WTC11 (cell line): ENCODE results near the gene GCSH. TPM values are rescaled to one million over a fixed set of nuclear protein-coding genes. Genes with fewer than 3 reads are reported as not detected.

Source experiments
- ATAC-seq: fragments of 200-7000 bp; cut with Tn5 transposase; 2 replicates; pipeline ENCODE4 v1.10.0; 2021; ENCODE audit warnings: mild to moderate bottlenecking, moderate library complexity
- CTCF ChIA-PET: fragments of 300-600 bp; sonication (Branson Sonifier 250); formaldehyde crosslinking; loops from one replicate; lab custom pipeline; 2021; ENCODE audit warnings: antibody characterized with exemption; lab: Charles Lee
- POLR2A ChIA-PET: fragments of 350-600 bp; sonication (Branson Sonifier 250); formaldehyde crosslinking; loops from one replicate; lab custom pipeline; 2021; ENCODE audit warnings: antibody characterized with exemption; lab: Charles Lee
- DNase-seq: peaks from one replicate; pipeline ENCODE4 v3.0.0; 2021; ENCODE audit warnings: low spot score
- H3K27ac Mint-ChIP-seq: 2 replicates; pipeline ENCODE4 v1.8.0; 2021; ENCODE audit warnings: mixed read lengths
- H3K27me3 Mint-ChIP-seq: 2 replicates; pipeline ENCODE4 v1.8.0; 2021; ENCODE audit warnings: low read depth, mild to moderate bottlenecking, moderate library complexity, mixed read lengths
- H3K36me3 Mint-ChIP-seq: 2 replicates; pipeline ENCODE4 v1.8.0; 2021; ENCODE audit warnings: mixed read lengths
- H3K4me1 Mint-ChIP-seq: 2 replicates; pipeline ENCODE4 v1.8.0; 2022; ENCODE audit warnings: mixed read lengths
- H3K4me3 Mint-ChIP-seq: 2 replicates; pipeline ENCODE4 v1.8.0; 2021; ENCODE audit warnings: mild to moderate bottlenecking, moderate library complexity, mixed read lengths
- H3K9me3 Mint-ChIP-seq: 2 replicates; pipeline ENCODE4 v1.8.0; 2021; ENCODE audit warnings: mixed read lengths
- ATF1 ChIP-seq: sonication (generic); formaldehyde crosslinking; IDR thresholded peaks from 2 replicates; pipeline ENCODE4 v1.8.1; 2023; ENCODE audit warnings: mild to moderate bottlenecking, moderate library complexity, missing genetic modification reagents
- CREM ChIP-seq: sonication (generic); formaldehyde crosslinking; IDR thresholded peaks from 2 replicates; pipeline ENCODE4 v1.8.1; 2022; ENCODE audit warnings: mild to moderate bottlenecking, missing genetic modification reagents, moderate library complexity
- ELF4 ChIP-seq: sonication (generic); formaldehyde crosslinking; IDR thresholded peaks from 2 replicates; pipeline ENCODE4 v1.8.1; 2022; ENCODE audit warnings: low read depth, mild to moderate bottlenecking, moderate library complexity, missing genetic modification reagents
- GTF2I ChIP-seq: fragments of 250-450 bp; sonication (Bioruptor Pico); conservative IDR thresholded peaks from 2 replicates; pipeline ENCODE4 v1.4.0; 2021; ENCODE audit warnings: mild to moderate bottlenecking
- HMGA2 ChIP-seq: fragments of 250-450 bp; sonication (Bioruptor Pico); IDR thresholded peaks from 2 replicates; pipeline ENCODE4 v1.4.0; 2021; ENCODE audit warnings: mild to moderate bottlenecking, moderate library complexity
- NFE2L1 ChIP-seq: sonication (generic); formaldehyde crosslinking; IDR thresholded peaks from 2 replicates; pipeline ENCODE4 v1.8.1; 2023; ENCODE audit warnings: missing genetic modification reagents
- PRRX2 ChIP-seq: fragments of 250-450 bp; sonication (Bioruptor Pico); IDR thresholded peaks from 2 replicates; pipeline ENCODE4 v1.8.0; 2021; ENCODE audit warnings: mild to moderate bottlenecking
- RELA ChIP-seq: sonication (generic); formaldehyde crosslinking; IDR thresholded peaks from 2 replicates; pipeline ENCODE4 v1.8.1; 2022; ENCODE audit warnings: missing genetic modification reagents, mild to moderate bottlenecking, borderline replicate concordance
- SP1 ChIP-seq: sonication (generic); formaldehyde crosslinking; conservative IDR thresholded peaks from 2 replicates; pipeline ENCODE4 v1.8.1; 2022; ENCODE audit warnings: missing genetic modification reagents
- TEAD1 ChIP-seq: sonication (generic); formaldehyde crosslinking; IDR thresholded peaks from 2 replicates; pipeline ENCODE4 v1.8.0; 2022; ENCODE audit warnings: mild to moderate bottlenecking, missing genetic modification reagents
- TEAD4 ChIP-seq: sonication (generic); formaldehyde crosslinking; IDR thresholded peaks from 2 replicates; pipeline ENCODE4 v1.8.0; 2022; ENCODE audit warnings: mild to moderate bottlenecking, missing genetic modification reagents
- ZNF138 ChIP-seq: sonication (generic); formaldehyde crosslinking; conservative IDR thresholded peaks from 2 replicates; pipeline ENCODE4 v1.8.1; 2022; ENCODE audit warnings: mild to moderate bottlenecking, moderate library complexity, missing genetic modification reagents
- ZNF219 ChIP-seq: sonication (generic); formaldehyde crosslinking; IDR thresholded peaks from 2 replicates; pipeline ENCODE4 v1.8.0; 2023; ENCODE audit warnings: missing genetic modification reagents, mild to moderate bottlenecking, borderline replicate concordance
- ZNF232 ChIP-seq: sonication (generic); formaldehyde crosslinking; IDR thresholded peaks from 2 replicates; pipeline ENCODE4 v1.8.0; 2022; ENCODE audit warnings: mild to moderate bottlenecking, missing genetic modification reagents
- ZNF317 ChIP-seq: sonication (generic); formaldehyde crosslinking; IDR thresholded peaks from 2 replicates; pipeline ENCODE4 v1.8.1; 2023; ENCODE audit warnings: low read depth, mild to moderate bottlenecking, moderate library complexity, missing genetic modification reagents, borderline replicate concordance
- ZNF671 ChIP-seq: fragments of 250-450 bp; sonication (Bioruptor Pico); IDR thresholded peaks from 2 replicates; pipeline ENCODE4 v1.8.0; 2021; ENCODE audit warnings: mild to moderate bottlenecking
- total RNA-seq: library from RNA; stranded (reverse); gene quantifications from 3 replicates; pipeline ENCODE4 v1.2.3, GENCODE V29; 2021
- TF ChIP-seq, protein P1 (sequence below): sonication (generic); formaldehyde crosslinking; IDR thresholded peaks from 2 replicates; pipeline ENCODE4 v1.8.1; 2022; ENCODE audit warnings: missing genetic modification reagents, borderline replicate concordance
- TF ChIP-seq, protein P2 (sequence below): sonication (generic); formaldehyde crosslinking; IDR thresholded peaks from 2 replicates; pipeline ENCODE4 v1.8.1; 2023; ENCODE audit warnings: mild to moderate bottlenecking, missing genetic modification reagents, borderline replicate concordance
- TF ChIP-seq, protein P3 (sequence below): sonication (generic); formaldehyde crosslinking; IDR thresholded peaks from 2 replicates; pipeline ENCODE4 v1.8.0; 2022; ENCODE audit warnings: mild to moderate bottlenecking, missing genetic modification reagents
- TF ChIP-seq, protein P4 (sequence below): fragments of 250-450 bp; sonication (Bioruptor Pico); IDR thresholded peaks from 2 replicates; pipeline ENCODE4 v1.9.0; 2021; ENCODE audit warnings: moderate library complexity, mild to moderate bottlenecking, inconsistent platforms, borderline replicate concordance
- TF ChIP-seq, protein P5 (sequence below): sonication (generic); formaldehyde crosslinking; IDR thresholded peaks from 2 replicates; pipeline ENCODE4 v1.8.1; 2022; ENCODE audit warnings: low read depth, missing genetic modification reagents, borderline replicate concordance
- TF ChIP-seq, protein P6 (sequence below): sonication (generic); formaldehyde crosslinking; conservative IDR thresholded peaks from 2 replicates; pipeline ENCODE4 v1.8.1; 2022; ENCODE audit warnings: mild to moderate bottlenecking, missing genetic modification reagents
- TF ChIP-seq, protein P7 (sequence below): sonication (generic); formaldehyde crosslinking; IDR thresholded peaks from 2 replicates; pipeline ENCODE4 v1.8.1; 2022; ENCODE audit warnings: low read depth, mild to moderate bottlenecking, moderate library complexity, missing genetic modification reagents, borderline replicate concordance

The GCSH gene
- total RNA-seq, 1 experiment from 2014 or later, result 95.9 TPM

DNA sequence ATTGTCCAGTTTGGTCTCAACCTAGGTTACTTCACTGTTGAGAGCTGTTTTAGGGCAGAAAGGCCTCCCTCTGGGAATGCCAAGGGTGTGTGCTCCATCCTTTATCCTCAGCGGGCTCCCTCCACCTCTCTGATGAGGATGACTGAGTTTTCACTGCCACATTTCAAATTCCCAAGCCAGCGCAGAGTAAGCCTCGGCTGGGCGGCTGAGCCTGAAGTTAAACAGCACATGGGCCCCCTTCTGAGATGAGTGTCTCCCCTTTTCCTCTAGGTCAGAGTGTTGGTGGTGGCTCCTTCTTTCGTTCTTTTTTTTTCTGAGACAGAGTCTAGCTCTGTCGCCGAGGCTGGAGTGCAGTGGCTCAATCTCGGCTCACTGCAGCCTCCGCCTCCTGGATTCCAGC lies 5.5 kb upstream of the GCSH start (continued):
- no peak for TF ChIP-seq ATF1
- TF ChIP-seq, protein P1, sequence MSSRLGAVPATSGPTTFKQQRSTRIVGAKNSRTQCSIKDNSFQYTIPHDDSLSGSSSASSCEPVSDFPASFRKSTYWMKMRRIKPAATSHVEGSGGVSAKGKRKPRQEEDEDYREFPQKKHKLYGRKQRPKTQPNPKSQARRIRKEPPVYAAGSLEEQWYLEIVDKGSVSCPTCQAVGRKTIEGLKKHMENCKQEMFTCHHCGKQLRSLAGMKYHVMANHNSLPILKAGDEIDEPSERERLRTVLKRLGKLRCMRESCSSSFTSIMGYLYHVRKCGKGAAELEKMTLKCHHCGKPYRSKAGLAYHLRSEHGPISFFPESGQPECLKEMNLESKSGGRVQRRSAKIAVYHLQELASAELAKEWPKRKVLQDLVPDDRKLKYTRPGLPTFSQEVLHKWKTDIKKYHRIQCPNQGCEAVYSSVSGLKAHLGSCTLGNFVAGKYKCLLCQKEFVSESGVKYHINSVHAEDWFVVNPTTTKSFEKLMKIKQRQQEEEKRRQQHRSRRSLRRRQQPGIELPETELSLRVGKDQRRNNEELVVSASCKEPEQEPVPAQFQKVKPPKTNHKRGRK (CRISPR knock-in tag), result no peak

DNA sequence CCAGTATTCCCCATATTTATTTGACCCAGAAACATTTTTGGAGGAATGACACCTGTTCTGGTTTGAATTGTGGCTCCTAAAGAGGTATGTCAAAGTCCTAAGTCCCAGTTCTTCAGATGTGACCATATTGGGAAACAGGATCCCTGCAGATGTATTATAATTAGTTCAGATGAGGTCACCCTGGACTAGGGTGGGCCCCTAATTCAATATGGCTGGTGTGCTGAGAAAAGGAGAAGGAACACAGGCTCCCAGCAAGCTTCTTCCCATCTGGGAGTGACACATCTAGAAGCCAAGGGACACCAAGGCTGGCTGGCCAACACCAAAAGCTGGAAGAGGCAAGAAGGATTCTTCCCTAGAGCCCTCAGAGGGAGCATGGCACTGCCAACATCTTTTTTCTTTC lies 3.8 kb upstream of the GCSH start:
- POLR2A ChIA-PET, result no interaction called here
- TF ChIP-seq SP1 (CRISPR knock-in tag) (no peak), ZNF232 (CRISPR knock-in tag) (no peak), ELF4 (CRISPR knock-in tag) (no peak), ZNF671 (no peak), TEAD4 (CRISPR knock-in tag) (no peak), GTF2I (no peak)
- TF ChIP-seq, protein P1 (CRISPR knock-in tag), result no peak
- TF ChIP-seq, protein P2, sequence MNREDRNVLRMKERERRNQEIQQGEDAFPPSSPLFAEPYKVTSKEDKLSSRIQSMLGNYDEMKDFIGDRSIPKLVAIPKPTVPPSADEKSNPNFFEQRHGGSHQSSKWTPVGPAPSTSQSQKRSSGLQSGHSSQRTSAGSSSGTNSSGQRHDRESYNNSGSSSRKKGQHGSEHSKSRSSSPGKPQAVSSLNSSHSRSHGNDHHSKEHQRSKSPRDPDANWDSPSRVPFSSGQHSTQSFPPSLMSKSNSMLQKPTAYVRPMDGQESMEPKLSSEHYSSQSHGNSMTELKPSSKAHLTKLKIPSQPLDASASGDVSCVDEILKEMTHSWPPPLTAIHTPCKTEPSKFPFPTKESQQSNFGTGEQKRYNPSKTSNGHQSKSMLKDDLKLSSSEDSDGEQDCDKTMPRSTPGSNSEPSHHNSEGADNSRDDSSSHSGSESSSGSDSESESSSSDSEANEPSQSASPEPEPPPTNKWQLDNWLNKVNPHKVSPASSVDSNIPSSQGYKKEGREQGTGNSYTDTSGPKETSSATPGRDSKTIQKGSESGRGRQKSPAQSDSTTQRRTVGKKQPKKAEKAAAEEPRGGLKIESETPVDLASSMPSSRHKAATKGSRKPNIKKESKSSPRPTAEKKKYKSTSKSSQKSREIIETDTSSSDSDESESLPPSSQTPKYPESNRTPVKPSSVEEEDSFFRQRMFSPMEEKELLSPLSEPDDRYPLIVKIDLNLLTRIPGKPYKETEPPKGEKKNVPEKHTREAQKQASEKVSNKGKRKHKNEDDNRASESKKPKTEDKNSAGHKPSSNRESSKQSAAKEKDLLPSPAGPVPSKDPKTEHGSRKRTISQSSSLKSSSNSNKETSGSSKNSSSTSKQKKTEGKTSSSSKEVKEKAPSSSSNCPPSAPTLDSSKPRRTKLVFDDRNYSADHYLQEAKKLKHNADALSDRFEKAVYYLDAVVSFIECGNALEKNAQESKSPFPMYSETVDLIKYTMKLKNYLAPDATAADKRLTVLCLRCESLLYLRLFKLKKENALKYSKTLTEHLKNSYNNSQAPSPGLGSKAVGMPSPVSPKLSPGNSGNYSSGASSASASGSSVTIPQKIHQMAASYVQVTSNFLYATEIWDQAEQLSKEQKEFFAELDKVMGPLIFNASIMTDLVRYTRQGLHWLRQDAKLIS (CRISPR knock-in tag), result no peak
- TF ChIP-seq, protein P3, sequence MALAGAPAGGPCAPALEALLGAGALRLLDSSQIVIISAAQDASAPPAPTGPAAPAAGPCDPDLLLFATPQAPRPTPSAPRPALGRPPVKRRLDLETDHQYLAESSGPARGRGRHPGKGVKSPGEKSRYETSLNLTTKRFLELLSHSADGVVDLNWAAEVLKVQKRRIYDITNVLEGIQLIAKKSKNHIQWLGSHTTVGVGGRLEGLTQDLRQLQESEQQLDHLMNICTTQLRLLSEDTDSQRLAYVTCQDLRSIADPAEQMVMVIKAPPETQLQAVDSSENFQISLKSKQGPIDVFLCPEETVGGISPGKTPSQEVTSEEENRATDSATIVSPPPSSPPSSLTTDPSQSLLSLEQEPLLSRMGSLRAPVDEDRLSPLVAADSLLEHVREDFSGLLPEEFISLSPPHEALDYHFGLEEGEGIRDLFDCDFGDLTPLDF (CRISPR knock-in tag), result no peak
- TF ChIP-seq, protein P4, sequence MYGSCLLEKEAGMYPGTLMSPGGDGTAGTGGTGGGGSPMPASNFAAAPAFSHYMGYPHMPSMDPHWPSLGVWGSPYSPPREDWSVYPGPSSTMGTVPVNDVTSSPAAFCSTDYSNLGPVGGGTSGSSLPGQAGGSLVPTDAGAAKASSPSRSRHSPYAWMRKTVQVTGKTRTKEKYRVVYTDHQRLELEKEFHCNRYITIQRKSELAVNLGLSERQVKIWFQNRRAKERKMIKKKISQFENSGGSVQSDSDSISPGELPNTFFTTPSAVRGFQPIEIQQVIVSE (CRISPR knock-in tag), result no peak
- TF ChIP-seq, protein P5, sequence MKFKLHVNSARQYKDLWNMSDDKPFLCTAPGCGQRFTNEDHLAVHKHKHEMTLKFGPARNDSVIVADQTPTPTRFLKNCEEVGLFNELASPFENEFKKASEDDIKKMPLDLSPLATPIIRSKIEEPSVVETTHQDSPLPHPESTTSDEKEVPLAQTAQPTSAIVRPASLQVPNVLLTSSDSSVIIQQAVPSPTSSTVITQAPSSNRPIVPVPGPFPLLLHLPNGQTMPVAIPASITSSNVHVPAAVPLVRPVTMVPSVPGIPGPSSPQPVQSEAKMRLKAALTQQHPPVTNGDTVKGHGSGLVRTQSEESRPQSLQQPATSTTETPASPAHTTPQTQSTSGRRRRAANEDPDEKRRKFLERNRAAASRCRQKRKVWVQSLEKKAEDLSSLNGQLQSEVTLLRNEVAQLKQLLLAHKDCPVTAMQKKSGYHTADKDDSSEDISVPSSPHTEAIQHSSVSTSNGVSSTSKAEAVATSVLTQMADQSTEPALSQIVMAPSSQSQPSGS (CRISPR knock-in tag), result no peak
- DNase-seq (no peak), ATAC-seq (no peak)
- H3K27me3 Mint-ChIP-seq, result no peaks in the 10 kb centered on the region; the same call in 1 of the 2 replicates
- peaks cover 6% of the 10 kb centered on the region for H3K9me3 Mint-ChIP-seq
- no peaks in the 10 kb centered on the region for H3K36me3 Mint-ChIP-seq
- CTCF ChIA-PET, result no interaction called here
- H3K4me1 Mint-ChIP-seq, result peaks cover 7% of the 10 kb centered on the region
- no peak overlapping the region for H3K4me3 Mint-ChIP-seq
- no peak overlapping the region for H3K27ac Mint-ChIP-seq

DNA sequence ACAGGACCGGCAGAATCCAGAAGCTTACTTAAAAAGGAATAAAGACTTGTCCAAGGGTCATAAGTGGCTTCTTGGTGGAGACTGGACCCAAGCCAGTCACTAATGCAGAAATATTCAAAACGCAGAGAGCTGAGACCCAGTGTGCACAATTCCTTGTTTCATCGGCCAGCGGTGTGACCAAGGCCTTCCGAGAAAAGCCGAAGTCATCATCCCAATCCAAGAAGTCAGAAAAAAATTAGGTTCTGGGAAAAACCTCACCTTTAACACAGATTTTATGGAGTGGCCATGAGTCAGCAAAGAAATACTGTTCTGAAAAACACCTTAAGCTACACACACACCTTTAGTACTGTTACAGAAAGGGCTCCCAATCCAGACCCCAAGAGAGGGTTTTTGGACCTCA lies 1.0 kb upstream of the GCSH start:
- Mint-ChIP-seq H3K9me3 (peaks cover 6% of the 10 kb centered on the region), H3K4me1 (peaks cover 13% of the 10 kb centered on the region), H3K27me3 (no peaks in the 10 kb centered on the region; the same call in 1 of the 2 replicates), H3K27ac (no peak overlapping the region), H3K36me3 (no peaks in the 10 kb centered on the region), H3K4me3 (no peak overlapping the region)
- ATAC-seq, result no peak
- no peak for DNase-seq
- CTCF ChIA-PET, result no interaction called here
- POLR2A ChIA-PET, result no interaction called here
- TF ChIP-seq ZNF138 (CRISPR knock-in tag) (no peak), CREM (CRISPR knock-in tag) (no peak), ZNF317 (CRISPR knock-in tag) (no peak), TEAD1 (no peak), RELA (CRISPR knock-in tag) (no peak), NFE2L1 (CRISPR knock-in tag) (no peak), HMGA2 (CRISPR knock-in tag) (no peak), PRRX2 (CRISPR knock-in tag) (no peak), ZNF219 (CRISPR knock-in tag) (no peak)
- TF ChIP-seq, protein P6, sequence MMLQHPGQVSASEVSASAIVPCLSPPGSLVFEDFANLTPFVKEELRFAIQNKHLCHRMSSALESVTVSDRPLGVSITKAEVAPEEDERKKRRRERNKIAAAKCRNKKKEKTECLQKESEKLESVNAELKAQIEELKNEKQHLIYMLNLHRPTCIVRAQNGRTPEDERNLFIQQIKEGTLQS (CRISPR knock-in tag), result no peak
- TF ChIP-seq, protein P7, sequence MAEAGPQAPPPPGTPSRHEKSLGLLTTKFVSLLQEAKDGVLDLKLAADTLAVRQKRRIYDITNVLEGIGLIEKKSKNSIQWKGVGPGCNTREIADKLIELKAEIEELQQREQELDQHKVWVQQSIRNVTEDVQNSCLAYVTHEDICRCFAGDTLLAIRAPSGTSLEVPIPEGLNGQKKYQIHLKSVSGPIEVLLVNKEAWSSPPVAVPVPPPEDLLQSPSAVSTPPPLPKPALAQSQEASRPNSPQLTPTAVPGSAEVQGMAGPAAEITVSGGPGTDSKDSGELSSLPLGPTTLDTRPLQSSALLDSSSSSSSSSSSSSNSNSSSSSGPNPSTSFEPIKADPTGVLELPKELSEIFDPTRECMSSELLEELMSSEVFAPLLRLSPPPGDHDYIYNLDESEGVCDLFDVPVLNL (CRISPR knock-in tag), result no peak
